ENCODE measurements around the gene MALT1. TPM values are rescaled to one million over a fixed set of nuclear protein-coding genes. Genes with fewer than 3 reads are reported as not detected.
A peak's percentile ranks its signal among the peaks of the same experiment; 100 is the strongest.

The MALT1 gene
- total RNA-seq, 1 experiment from 2014 or later: 22.6 TPM

DNA sequence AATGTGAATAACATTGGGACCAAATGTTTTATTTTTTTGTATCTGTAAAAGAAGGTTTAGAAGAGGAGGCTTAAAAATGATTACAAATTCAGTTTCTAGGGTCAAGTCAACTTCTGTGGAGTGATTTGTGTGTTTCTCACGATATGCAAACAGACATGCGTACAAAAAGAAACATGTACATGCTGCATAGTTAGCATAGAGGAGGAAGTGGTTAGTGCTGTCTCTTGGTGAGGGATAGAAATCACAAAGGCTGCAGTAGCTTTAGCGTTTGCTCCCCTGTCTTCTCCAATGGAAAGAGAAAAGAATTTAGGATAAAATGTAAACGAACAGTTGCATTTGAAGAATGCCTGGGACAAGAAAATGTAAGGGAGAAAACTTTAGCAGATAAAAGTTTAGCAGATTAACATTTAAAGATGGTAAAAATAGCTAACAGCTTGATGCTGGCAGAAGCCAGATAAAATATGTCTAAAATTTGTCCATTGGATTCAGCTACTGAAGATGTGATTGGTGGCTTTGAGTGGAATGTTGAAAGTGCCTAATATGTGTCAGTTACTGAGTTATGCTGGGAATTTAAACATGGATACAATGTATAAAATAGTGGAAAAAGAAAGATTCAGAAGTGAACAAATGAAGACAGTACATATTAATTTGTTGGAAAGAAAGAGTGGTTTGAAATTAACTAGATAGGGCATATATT, 44.9 kb downstream of the MALT1 start:
- intact Hi-C loops (cut with micrococcal nuclease; ENCODE audit: unreplicated experiment): no loop called here
- Histone ChIP-seq H3K9me3 (no peaks in the 10 kb centered on the region), H3K4me3 (ENCODE audit: low read depth, low read length) (no peak overlapping the region), H3K27me3 (replicated peaks; ENCODE audit: control insufficient read depth, insufficient read depth, low read length) (no peaks in the 10 kb centered on the region), H3K36me3 (ENCODE audit: control insufficient read depth, insufficient read depth, low read length) (no peaks in the 10 kb centered on the region), H3K4me1 (no peaks in the 10 kb centered on the region)
- POLR2A ChIA-PET: no interaction called here
- H3K27ac Mint-ChIP-seq (ENCODE audit: unreplicated experiment): peak overlapping the region; percentile 33
- no peaks in the 10 kb centered on the region for H3K9me3 Mint-ChIP-seq (ENCODE audit: unreplicated experiment)
- no peaks in the 10 kb centered on the region for H3K4me1 Mint-ChIP-seq (ENCODE audit: low read depth, unreplicated experiment)
- H3K36me3 Mint-ChIP-seq (ENCODE audit: insufficient read depth, unreplicated experiment): peaks cover 11% of the 10 kb centered on the region
- H3K4me3 Mint-ChIP-seq (ENCODE audit: unreplicated experiment): no peak overlapping the region
- TF ChIP-seq, protein P1, sequence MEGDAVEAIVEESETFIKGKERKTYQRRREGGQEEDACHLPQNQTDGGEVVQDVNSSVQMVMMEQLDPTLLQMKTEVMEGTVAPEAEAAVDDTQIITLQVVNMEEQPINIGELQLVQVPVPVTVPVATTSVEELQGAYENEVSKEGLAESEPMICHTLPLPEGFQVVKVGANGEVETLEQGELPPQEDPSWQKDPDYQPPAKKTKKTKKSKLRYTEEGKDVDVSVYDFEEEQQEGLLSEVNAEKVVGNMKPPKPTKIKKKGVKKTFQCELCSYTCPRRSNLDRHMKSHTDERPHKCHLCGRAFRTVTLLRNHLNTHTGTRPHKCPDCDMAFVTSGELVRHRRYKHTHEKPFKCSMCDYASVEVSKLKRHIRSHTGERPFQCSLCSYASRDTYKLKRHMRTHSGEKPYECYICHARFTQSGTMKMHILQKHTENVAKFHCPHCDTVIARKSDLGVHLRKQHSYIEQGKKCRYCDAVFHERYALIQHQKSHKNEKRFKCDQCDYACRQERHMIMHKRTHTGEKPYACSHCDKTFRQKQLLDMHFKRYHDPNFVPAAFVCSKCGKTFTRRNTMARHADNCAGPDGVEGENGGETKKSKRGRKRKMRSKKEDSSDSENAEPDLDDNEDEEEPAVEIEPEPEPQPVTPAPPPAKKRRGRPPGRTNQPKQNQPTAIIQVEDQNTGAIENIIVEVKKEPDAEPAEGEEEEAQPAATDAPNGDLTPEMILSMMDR (IDR thresholded peaks at IDR 0.05; ENCODE audit: insufficient read depth in 1 of 2, low read depth in 1 of 2, low read length in 1 of 2, severe bottlenecking in 1 of 2, unreplicated experiment in 1 of 2): no peak
- CTCF ChIA-PET: interaction anchor here (0.6 kb wide), 1 partner anchor 14 kb away, joined by 9 read pairs; no protein-coding TSS in a partner anchor
- no TSS peak for BruUV-seq (replicated peaks)
- no peaks in the 10 kb centered on the region for H3K27me3 Mint-ChIP-seq (ENCODE audit: insufficient read depth, unreplicated experiment)
- no peak for DNase-seq

DNA sequence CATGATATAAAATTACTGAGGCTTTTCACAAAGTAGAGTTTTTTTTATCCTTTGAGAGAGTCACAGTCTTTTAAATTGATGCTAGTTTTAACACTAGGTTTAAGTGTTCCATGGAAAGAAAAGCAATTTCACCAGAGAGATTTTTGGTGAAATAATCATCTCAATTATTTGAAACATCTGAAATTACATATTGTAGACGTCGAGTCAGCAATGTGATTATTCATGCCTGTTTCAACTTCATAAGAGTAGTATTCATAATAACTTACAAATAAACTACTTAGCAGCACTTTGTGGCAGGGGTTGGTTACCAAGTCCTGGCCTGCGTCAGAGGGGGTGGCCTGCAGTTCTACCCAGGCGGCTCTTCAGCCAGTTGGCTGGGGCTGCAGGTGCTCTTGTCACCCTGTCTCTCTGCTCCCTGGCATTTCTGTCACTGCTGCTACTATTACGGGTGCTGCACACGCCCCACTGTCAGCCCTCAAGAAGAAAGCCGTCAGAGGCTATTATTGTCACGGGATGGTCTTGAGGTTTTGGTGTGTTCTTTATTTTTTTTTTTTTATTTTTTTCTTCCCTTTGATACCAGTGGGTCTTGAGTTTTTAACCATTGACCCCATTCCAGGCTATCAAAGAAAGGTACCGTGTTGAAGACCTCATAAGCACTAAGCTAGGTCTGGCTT, 50.4 kb downstream of the MALT1 start:
- H3K27ac Mint-ChIP-seq (ENCODE audit: unreplicated experiment): no peak overlapping the region
- intact Hi-C loops (cut with micrococcal nuclease; ENCODE audit: unreplicated experiment): no loop called here
- H3K4me1 ChIP-seq: no peaks in the 10 kb centered on the region
- BruUV-seq (replicated peaks): no TSS peak
- no peaks in the 10 kb centered on the region for H3K36me3 ChIP-seq (ENCODE audit: control insufficient read depth, insufficient read depth, low read length)
- no peak for DNase-seq
- no peaks in the 10 kb centered on the region for H3K27me3 Mint-ChIP-seq (ENCODE audit: insufficient read depth, unreplicated experiment)
- no peak overlapping the region for H3K4me3 Mint-ChIP-seq (ENCODE audit: unreplicated experiment)
- H3K9me3 Mint-ChIP-seq (ENCODE audit: unreplicated experiment): no peaks in the 10 kb centered on the region
- H3K9me3 ChIP-seq: no peaks in the 10 kb centered on the region
- no peaks in the 10 kb centered on the region for H3K27me3 ChIP-seq (replicated peaks; ENCODE audit: control insufficient read depth, insufficient read depth, low read length)
- ChIA-PET POLR2A (no interaction called here), CTCF (no interaction called here)
- H3K4me3 ChIP-seq (ENCODE audit: low read depth, low read length): no peak overlapping the region
- H3K4me1 Mint-ChIP-seq (ENCODE audit: low read depth, unreplicated experiment): no peaks in the 10 kb centered on the region
- H3K36me3 Mint-ChIP-seq (ENCODE audit: insufficient read depth, unreplicated experiment): peaks cover 17% of the 10 kb centered on the region
- TF ChIP-seq, protein P1 (IDR thresholded peaks at IDR 0.05; ENCODE audit: insufficient read depth in 1 of 2, low read depth in 1 of 2, low read length in 1 of 2, severe bottlenecking in 1 of 2, unreplicated experiment in 1 of 2): no peak

DNA sequence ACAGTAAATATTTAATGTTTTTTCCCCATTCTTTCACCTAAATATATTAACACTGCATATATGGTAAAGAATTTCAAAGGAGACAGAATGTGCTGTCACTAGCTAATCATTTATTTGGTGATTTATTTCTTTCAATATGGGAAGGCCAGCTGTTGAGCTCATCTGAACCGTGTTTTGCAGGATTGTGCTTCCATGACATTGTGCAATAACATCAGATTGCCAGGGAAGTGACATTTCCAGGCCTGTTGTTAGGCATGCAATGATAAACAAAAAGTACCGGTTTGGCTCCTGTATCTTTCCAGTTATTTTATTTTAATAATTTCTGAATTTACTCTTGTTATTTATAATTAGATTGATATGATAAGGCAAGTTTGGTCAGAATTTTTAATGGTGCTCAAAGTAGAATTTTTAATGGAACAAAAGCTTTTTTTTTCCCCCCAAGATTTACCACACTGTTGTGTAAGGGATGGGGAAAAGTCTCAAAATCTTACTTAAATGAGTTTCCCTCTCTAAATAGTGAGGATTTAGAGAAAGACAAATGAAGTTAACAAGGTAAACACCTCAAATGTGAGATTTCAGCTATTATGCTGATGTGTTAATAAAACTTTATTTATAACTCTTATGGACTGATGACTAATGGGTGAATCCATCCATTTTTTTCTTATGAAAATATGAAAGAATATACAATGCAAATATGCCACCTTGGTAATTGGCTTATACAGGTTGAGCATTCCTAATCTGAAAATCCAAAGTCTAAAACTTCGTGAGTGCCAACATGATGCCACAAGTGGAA, 52.7 kb downstream of the MALT1 start:
- Mint-ChIP-seq H3K27ac (ENCODE audit: unreplicated experiment) (no peak overlapping the region), H3K36me3 (ENCODE audit: insufficient read depth, unreplicated experiment) (peaks cover 10% of the 10 kb centered on the region), H3K27me3 (ENCODE audit: insufficient read depth, unreplicated experiment) (no peaks in the 10 kb centered on the region), H3K9me3 (ENCODE audit: unreplicated experiment) (no peaks in the 10 kb centered on the region), H3K4me1 (ENCODE audit: low read depth, unreplicated experiment) (no peaks in the 10 kb centered on the region), H3K4me3 (ENCODE audit: unreplicated experiment) (no peak overlapping the region)
- DNase-seq: no peak
- intact Hi-C loops (cut with micrococcal nuclease; ENCODE audit: unreplicated experiment): no loop called here
- ChIA-PET CTCF (no interaction called here), POLR2A (no interaction called here)
- no TSS peak for BruUV-seq (replicated peaks)
- Histone ChIP-seq H3K36me3 (ENCODE audit: control insufficient read depth, insufficient read depth, low read length) (no peaks in the 10 kb centered on the region), H3K4me3 (ENCODE audit: low read depth, low read length) (no peak overlapping the region), H3K9me3 (no peaks in the 10 kb centered on the region), H3K4me1 (no peaks in the 10 kb centered on the region), H3K27me3 (replicated peaks; ENCODE audit: control insufficient read depth, insufficient read depth, low read length) (no peaks in the 10 kb centered on the region)
- TF ChIP-seq, protein P1 (IDR thresholded peaks at IDR 0.05; ENCODE audit: insufficient read depth in 1 of 2, low read depth in 1 of 2, low read length in 1 of 2, severe bottlenecking in 1 of 2, unreplicated experiment in 1 of 2): no peak

All from Caco-2 (cell line).